ENCODE measurements around the gene FAM9C.
A peak's percentile ranks its signal among the peaks of the same experiment; 100 is the strongest.
"Not testable (repeated sequence)": the region's sequence is repeated elsewhere in the genome, so short reads cannot be mapped to it uniquely, and the experiment has no call there.

The FAM9C gene

DNA sequence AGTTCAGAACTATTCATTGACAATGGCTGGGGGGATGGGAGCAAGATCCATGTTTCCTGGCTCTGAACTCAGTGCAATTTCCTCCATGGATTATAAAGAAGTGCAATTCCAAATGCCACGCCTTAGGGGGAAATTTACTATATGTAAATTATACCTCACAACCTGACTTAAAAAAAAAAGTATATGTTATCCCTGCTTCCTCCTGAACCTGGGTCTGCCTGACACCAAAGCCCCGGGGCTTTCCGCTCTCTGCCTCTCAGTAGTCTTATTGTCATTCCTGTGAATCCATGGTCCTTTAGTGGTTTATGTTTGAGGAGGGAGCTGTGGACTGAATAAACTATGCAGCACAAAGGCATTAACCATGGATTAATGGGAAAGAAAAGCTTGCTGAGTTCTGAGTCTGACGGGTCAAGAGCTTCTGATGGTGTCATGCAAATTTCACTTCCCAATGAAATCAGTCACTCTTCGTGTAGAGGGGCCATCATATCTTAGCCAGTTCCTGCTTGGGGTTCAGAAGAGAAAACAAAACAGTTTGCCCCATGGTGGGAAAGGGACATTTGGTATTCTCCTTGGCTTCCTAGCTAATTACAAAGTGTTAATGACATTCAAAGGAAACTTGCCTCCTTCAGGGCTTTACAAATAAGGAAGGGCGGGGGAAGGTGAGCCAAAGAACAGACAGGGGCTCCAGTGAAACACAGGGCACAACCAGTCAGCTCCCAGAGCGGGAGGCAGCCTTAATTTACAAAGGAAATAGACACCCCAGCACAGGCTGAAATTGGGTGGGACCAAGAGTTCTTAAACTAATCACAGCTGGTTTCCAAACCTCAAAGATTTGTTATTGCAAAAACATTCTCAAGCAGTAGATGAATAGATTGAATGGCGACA lies 14.3 kb downstream of the FAM9C start:
- no peak for DNase-seq

DNA sequence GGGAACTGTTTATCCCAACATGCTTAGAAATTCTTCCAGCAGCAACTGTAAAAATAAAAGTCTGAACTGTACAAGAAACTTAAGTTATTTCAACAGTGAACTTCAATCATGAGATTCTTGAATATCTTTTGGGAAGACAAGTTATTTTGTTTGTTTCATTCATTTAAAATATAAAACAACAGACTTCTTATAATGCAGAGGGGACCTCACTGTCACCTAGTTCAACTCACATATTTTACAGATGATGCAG lies 14.9 kb downstream of the FAM9C start:
- DNase-seq, result no peak

DNA sequence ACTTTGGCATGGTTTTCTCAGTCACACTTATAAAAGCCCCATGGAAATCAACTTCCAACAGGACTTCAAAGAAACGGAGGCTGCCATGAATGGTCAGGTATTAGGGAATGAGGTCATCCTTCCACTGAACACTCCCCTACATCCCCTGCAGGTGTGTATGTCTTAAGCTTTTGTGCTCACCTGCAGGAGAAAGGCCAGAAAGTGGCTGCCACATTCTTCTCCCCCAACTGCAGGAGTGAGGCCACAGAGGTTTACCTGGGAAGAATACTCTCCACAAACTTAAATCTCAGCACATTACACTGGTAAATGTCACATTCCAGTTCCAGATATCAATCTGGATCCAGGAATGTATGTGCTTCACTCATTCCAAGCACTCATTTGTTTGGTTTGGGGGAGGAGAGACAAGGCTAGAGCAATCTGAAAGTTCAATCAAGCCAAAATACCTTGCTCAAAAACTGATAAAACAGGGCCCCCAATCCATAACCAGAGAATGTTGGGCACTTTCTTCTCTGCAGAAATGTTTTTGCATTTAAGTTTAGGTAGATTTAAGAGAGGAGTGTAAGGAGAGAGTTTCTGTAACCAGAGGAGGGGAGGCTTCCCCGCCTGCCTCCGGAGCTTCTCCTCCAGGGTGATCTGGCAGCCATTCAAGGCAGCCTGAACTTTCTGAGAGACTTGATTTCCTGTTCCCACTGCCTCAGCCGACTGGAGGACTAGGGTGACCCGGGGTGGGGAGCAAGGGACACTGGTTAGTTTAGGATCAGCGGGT lies 15.4 kb downstream of the FAM9C start:
- no peak for DNase-seq

DNA sequence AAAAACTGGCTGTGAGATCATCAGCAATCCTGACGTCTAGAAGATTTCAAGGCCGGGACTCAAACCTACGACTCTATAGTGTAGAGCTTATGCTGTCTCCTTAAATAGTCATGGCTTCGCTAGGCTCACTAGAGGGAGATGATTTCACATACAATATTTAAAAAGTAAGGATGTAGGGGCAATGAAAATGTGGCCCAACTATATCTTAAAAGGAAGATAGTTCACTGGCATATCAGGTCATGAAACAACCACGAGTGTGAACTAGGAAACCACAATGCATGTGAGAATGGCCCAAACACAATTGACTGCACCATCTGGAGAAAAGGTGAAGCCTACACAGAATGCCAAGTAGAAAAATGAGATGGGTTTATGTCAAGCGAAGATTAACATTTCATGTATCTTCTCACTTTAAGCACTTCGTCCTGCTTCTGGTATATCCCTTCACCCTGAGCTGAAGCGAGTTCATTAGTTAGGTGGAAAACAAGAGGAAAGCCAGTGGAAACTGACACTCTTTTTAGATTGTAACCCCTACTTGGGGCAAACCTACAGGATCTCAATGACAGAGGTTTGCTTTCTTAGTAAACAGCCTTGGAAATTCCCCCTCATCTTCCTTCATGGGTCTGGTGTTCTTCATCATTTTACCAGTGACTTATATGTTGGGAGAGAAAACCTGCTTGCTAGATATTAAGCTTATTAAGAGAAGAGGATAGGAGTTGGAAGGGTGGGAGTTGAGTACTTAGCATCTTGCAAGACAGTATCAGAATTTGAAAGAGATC lies 17.4 kb downstream of the FAM9C start:
- no peak for DNase-seq

DNA sequence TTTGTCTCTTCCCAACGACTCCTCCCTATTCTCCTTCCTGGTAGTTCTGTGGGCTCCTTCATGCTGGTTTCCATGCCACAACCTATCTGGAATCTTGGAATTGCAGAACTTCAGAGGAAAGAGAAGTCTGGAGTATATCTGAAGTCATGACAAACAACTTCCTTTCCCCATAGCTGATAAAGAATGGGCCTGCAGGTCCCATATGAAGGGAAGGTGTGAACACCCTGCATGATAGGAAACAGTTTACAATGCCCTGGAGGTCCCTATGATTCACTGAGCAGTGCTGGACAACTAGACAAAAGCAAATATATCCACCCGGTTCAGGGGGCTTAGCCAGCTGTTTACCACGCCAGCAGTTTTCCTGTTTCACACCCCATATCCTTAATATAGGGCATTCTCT lies 19.4 kb downstream of the FAM9C start:
- no peak for DNase-seq

DNA sequence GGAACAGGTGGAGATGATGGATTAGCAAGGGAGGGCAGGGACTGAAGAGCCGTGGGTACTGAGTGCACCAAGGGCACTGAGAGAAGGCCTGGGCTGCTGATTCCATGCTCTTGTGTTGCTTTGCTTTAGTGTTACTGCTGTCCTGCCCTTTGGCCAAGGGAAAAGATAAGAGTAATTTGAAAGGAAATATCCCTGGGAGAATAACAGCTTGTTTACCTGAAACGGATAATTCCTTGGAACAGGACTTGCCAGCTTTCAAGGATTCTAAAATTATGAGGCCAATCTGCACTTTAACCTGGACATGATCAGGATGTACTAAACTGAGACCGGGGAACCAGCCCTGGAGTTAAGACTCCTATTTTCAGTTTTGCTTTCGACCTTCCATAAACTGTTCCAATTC lies 20.4 kb downstream of the FAM9C start:
- peak in 1 of 2 experiments; percentile 5 for DNase-seq

DNA sequence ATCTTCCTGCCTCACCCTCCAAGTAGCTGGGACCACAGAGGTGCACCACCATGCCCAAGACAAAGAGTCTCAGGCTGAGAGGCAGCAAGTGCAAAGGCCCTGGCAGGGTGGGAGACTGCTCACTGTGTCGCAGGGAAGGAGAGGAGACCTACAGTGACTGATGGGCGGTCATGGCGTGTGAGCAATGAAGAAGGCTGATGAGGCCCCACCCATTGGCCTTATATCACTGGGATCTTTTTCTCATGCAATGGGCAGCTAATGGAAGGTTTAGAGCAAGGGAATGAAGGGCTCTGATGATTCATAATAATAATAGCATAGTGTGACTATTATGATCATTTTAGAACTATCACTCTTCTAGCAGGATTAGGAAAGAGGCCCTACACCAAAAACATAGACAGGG lies 20.9 kb downstream of the FAM9C start:
- no peak for DNase-seq

DNA sequence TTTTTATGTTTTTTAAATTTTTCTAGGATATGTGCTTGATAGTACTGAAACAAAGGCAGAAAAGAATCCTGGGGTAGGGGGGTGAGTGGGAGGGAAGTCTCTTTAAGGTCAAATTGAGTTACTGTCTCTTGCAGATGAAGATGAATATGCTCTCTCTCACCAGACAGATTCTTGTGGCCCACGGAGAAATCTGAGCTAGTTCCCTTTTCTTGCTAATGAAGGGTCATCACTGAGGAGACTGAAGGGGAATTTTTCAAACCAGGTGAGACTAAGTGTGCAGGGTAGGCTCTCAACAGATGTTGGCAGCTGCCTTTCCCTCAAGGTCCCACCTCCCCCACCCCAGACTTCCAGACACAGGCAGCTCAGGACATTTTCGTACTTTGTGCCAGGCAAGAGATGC lies 21.5 kb downstream of the FAM9C start:
- no peak for DNase-seq

DNA sequence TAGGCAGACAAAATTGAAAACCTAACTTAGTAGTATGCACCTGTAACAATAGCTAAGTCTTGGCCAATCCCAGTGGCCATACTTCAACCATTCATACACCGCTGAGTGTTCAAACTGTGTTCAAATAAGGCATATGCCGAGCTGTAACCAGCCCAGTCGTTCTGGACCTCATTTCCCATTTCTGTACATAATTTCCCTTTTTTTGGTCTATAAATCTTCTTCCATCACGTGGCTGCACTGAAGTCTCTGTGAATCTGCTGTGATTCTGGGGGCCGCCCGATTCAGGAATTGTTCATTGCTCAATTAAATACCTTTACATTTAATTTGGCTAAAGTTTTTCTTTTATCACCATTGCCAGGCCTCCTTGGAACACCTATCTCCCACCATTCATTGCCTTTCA lies 27.7 kb downstream of the FAM9C start:
- not testable (repeated sequence) for DNase-seq

DNA sequence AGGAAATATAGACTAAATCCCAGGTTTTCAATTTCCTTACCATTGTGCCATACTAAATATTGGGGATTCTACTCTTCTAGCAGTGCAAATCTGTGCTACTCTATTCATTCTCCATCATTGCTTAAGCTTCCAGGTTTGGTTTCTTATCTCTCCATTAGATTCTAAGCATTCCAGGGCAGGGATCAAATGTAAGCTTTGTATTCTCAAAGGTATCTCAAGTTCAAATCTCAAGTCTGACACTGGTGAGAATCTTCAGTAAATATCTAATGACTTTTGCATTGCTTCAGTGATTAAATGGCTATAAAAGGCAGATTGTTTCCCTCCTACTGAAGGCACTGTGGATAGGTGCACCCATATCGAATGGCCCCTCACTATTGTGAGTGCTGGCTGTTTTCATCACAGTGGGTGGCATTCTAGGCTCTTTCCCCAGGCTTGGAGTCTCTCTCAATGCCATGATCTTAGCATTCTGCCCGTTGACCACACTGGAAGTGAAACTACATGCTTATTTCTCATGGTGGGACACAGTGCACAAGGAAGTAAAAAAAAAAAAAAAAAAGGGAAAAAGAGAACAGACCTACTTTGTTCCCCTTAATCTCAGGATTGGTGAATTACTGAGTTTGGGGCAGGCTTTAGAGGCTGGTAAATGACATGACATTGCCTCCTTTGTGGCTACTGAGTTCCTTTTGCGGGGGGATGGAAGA lies 28.7 kb downstream of the FAM9C start:
- DNase-seq, result no peak

DNA sequence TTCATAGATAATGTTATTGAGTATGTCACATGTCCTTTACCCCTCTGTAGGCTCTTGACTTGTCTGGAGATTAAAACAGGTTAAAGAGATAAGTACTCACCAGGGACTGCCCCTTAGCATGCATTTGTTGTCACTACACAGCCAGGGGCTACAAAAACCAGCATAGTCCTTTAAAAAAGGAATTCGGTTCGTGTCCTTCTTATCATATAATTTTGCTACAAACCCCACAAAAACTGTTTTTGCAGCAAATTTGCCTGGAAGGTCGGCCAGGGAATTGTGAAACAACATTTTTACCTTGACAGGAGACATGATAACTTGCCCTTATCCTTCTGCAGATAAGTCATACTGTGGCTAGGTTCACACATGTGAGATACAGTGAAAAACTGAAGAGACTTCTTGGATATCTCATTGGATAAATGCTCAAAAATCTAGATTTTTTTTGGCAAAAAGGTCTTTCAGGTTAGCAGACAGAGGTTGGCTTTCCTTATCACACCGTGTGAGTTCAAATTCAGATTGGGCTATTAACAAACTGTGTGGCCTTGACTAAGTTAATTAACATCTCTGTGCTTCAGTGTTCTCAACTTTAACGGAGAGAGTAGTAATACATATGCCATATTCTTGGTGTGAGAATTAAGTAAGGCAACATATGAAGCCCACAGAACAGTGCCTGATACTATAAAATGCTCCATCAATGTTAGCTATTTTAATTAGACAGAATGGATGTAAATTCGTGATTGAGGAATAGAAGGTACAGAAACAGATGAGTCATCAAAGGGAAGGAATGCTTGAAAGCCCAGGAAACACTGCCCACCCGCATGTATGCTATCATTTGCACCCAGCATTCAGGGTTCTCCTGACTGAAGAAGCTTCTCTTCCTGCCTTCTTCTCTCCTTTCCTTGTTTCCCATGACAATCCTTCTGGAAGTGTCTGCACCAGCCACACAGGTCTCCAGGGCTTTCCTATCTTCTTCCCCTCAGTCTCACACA lies 30.0 kb downstream of the FAM9C start:
- DNase-seq, result peak in 1 of 2 experiments; percentile 10

DNA sequence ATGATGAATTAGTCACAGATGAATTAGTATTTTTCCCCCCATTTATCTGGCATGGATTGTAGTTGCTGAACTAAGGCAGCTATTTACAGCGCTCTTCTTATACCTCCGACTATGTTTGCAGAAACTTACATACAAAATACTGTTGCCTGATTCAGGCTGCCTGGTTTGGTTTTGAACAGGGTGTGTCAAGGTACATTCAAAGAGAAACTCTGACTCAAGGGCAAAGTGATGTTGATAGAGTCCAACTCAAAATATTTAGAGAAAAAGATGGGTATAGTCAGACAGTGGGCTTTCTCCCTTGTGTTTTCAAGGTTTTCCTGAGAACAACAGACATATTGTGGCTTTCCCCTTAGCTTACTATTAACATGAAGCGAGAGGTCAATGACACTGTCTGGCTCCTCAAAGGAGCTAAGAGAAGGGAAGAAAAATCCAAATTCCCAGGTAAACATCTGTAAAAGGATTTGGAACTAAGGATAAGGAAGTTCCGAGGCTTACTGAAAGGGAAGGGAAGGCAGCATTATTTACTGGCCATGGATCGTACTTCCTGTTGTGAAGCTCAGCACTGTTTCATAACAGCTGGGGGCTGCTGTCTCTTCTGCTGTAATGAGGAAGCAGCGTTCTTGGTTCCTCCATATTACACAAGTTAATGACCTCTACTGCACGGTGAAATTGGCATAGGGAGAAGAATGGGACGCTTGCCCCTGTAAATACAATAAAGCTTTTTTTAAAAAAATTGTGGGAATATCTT lies 30.9 kb downstream of the FAM9C start:
- no peak for DNase-seq

DNA sequence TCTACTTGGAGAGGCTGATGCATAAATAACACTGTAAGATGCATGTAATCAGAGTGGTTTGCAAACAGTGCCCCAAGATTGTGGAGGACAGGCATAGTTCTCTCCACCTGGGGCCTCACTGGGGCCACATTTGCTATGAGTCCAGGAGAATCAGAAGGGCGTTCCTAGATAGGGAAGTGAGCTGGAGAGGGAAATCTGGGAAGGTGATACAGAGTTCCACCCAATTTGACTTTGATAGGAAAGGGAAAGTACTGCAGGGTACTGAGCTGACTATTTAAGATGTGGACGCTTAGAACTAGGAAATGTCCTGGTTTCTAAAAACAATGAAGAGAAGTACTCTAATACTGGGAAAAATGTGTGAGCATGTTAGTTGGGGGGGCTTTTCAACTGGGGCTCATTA lies 33.9 kb downstream of the FAM9C start:
- no peak for DNase-seq

DNA sequence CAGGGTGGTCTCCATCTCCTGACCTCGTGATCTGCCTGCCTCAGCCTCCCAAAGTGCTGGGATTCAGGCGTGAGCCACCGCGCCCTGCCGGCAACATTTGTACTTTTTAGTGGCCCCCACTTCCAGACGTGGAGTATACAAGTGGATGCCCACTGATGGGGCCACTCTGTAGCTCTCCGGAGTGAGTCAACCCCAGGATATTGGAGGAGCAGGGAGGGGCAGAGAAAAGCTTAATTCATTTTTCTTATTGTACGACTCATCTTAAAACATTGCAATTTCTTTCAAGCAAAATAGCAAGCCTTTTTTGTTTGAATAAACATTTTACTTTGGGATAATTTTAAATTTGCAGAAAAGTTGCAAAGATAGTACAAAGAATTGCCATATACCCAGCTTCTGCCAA lies 34.6 kb downstream of the FAM9C start:
- no peak for DNase-seq

DNA sequence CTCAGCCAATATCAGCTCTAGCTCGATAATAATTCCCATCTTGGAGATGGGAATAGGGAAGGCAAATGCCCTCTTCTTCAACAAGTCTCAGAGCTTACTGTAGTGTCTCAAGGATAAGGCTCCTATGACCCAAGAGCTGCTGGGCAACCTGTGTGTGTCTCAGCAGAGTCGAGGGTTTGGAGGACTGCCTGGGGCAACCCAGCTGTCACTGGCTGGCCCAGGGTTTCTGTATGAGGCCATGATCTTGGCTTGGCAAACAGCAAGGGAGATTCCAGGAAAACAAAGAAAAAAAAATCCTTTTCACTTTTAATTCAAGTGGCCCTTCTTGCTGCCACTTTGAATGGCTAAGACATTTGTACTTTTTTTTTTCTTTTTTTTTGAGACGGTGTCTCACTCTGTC lies 35.1 kb downstream of the FAM9C start:
- DNase-seq, result no peak

DNA sequence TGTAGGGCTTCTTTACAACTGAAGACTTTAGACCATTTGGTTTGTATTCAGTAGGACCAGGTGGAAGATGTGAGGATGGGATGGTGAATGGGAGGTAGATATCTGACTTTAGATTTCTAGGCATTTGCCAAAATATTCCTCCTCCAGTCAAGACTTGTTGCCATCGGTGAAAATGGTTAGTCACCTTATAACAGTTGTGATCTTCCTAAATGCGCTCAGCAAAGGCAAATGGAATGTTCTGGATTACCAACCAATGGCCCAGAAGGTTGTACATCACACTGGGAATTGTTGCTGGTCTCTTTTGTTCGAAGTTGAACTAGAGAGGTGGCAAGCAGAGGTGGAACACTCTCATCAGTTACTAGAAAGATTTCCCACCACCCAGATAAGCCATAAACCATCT lies 35.6 kb downstream of the FAM9C start:
- DNase-seq, result no peak

DNA sequence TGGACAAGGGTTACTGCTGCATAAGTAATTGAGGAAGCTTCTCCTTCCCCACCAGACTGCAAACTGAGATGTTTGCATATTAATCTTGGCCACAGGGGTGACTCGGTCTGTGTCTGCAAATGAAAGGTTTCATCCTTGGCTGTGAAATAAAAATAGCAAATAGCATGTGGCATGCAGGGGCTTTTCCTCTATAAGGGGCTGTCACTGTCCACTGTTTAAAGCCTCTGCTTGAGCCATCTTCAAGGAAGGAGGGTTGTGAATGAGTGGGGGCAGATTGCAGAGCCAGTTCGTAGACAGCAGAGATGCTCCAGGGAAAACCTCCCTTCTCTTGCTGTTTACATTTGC lies 36.3 kb downstream of the FAM9C start:
- no peak for DNase-seq

DNA sequence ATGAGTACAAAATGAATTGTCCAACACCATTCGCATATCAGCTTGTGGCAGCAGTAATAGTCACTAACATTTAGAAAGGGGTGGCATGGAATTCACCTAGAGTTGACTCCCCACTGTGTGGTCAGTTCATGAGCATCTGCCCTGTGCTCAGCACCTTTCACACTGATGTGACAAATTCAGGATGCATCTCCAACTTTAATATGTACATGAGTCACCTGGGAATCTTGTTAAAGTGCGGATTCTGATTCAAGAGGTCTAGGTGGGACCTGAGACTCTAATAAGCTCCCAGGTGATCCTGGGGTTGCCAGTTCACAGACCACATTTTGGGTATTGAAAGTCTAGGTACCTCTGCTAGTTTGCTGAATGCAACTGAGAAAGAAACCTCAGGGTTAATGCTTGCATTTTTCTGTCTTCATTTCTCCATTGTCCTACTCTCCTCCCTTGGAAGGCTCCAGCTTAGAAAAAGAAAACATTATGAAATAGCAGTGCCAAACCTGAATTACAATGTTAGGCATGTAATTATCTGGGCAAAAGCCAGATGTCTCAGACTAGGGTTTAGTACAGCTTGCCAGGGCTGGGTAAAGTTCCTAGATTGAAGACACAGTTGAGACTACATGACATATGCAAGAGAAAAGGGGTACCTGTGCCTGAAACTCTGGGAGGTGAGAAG lies 36.8 kb downstream of the FAM9C start:
- DNase-seq, result no peak

DNA sequence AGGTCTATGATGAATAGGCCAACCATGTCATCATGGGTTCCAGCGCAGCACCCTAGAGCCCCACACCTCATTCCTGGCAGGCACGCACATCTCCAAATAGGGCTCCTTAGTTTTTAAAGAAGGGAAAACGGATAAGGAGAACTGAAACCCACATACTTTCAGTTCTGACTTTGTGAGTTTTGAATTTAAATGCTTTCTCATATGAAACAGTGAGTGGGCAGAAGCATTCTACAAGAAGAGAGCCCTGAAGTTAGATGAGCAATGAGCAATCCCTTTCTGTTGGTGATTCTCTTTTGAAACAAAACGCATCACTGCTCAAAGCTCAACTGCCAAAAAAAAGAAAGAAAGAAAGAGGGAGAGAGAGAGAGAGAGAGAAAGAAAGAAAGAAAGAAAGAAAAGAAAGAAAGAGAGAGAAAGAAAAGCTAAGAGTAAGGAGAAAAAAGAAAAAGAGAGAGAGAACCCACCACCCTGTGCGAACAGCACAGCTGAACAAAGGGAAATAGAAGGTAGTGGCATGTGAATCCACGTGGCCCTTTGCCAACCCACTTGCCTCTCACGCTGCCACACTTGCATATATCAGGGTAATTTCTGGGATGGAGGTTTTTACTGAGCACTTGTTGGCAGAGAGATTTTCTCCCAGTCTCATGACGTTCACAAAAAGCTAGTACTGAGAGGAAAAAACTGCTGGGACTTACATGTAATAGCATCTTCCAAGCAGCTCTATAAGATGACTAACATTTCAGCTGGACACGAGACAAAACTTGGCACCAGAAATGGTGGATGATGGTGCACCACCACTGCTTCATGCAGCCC lies 38.6 kb downstream of the FAM9C start:
- DNase-seq, result no peak
